ENCODE results near the gene ARL17B. TPM values are rescaled to one million over a fixed set of nuclear protein-coding genes. Genes with fewer than 3 reads are reported as not detected.
"Not testable (repeated sequence)": the region's sequence is repeated elsewhere in the genome, so short reads cannot be mapped to it uniquely, and the experiment has no call there.

The ARL17B gene
- total and polyA plus RNA-seq, 2 experiments from 2014 or later = 18.8 to 39.3 TPM

DNA sequence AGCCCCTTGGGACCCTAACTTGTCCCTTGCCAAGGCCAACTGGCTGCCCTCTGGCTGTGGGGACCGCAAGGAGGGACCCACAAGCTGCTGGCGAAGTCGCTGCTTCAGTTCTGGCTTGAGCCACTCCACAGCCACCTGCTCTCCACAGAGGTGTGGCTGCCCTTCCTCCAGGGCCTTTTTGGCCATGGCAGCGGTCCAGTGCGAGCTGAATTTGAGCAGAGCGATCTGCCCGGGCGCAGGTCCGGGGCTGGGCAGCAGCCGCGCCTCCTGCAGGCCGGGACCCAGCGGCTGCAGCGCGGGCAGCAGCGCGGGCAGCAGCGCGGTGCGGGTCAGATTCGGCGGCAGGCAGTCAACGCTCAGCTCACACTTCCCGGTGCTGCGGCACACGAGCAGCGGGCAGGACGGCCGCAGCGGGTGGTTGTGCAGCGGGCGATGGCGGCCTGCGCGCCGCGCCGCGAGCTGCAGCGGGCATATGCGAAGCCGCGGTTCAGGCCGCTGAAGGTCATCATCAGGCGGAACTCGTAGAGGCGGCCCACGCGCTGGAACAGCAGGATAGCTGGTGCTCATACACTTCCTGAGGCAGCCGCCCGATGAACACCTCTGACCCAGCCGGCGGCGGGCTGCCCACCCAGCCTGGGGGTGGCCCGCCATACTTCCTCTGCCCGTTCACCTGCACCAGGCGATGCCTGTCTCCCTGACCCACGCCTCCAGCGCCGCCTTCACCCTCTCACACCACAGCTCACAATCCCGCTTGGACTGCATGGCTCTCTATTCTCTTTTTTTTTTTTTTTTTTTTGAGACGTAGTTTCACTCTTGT lies 101.5 kb downstream of the ARL17B start:
- H3K36me3 Mint-ChIP-seq (ENCODE audit: low read depth); H3K9me3 Mint-ChIP-seq; H3K36me3 ChIP-seq (ENCODE audit: insufficient read depth); H3K79me2 ChIP-seq (replicated peaks; ENCODE audit: insufficient read depth); H3K4me1 ChIP-seq (ENCODE audit: insufficient read depth); H3K4me1 Mint-ChIP-seq; H4K20me1 ChIP-seq (replicated peaks; ENCODE audit: insufficient read depth); H3K27ac Mint-ChIP-seq; H3K27ac ChIP-seq (ENCODE audit: low read depth); H3K9me2 ChIP-seq (ENCODE audit: insufficient read depth): not testable (repeated sequence)
- Histone ChIP-seq H3K27me3 (ENCODE audit: insufficient read depth) (peaks cover 61% of the 10 kb centered on the region), H3F3A (replicated peaks; ENCODE audit: low read depth) (peaks cover 13% of the 10 kb centered on the region; the same call in 1 of the 2 replicates), H3K4me3 (peak overlapping the region; percentile 64), H2AFZ (peak overlapping the region; percentile 86), H3K4me2 (peak overlapping the region; percentile 84)
- peak; percentile 90 for DNase-seq (ENCODE audit: low spot score)
- peak overlapping the region; percentile 68 for H3K4me3 Mint-ChIP-seq
- TF ChIP-seq POLR2AphosphoS5 (IDR thresholded peaks at IDR 0.05; ENCODE audit: low read depth) (peak; percentile 25; the same call in 1 of the 2 replicates), CTCF (conservative IDR thresholded peaks at IDR 0.05; ENCODE audit: low read depth in 2 of 2) (peak; percentile 39 to 54; a peak in 3 of 4 replicates)
- ATAC-seq = peak; percentile 97
- peaks cover 42% of the 10 kb centered on the region for H3K27me3 Mint-ChIP-seq (ENCODE audit: insufficient read depth, low read depth, poor library complexity)

GRCh38 chr17:46256369-46256768 lies 105.2 kb downstream of the ARL17B start:
- H3K9me3 Mint-ChIP-seq; ATAC-seq; H3K4me2 ChIP-seq; H3K4me1 ChIP-seq (ENCODE audit: insufficient read depth); H3K4me3 Mint-ChIP-seq; H3K4me1 Mint-ChIP-seq; H3K9me2 ChIP-seq (ENCODE audit: insufficient read depth); H2AFZ ChIP-seq; H3K36me3 ChIP-seq (ENCODE audit: insufficient read depth); H3K27ac Mint-ChIP-seq; H3F3A ChIP-seq (replicated peaks; ENCODE audit: low read depth); H4K20me1 ChIP-seq (replicated peaks; ENCODE audit: insufficient read depth); H3K4me3 ChIP-seq; H3K27ac ChIP-seq (ENCODE audit: low read depth); H3K79me2 ChIP-seq (replicated peaks; ENCODE audit: insufficient read depth); DNase-seq (ENCODE audit: low spot score); H3K36me3 Mint-ChIP-seq (ENCODE audit: low read depth): not testable (repeated sequence)
- peaks cover 19% of the 10 kb centered on the region for H3K27me3 Mint-ChIP-seq (ENCODE audit: insufficient read depth, low read depth, poor library complexity)
- peaks cover 24% of the 10 kb centered on the region for H3K27me3 ChIP-seq (ENCODE audit: insufficient read depth)

- ATAC-seq; H3K27ac Mint-ChIP-seq; H3K4me2 ChIP-seq; H3K36me3 Mint-ChIP-seq (ENCODE audit: low read depth); H3K27me3 ChIP-seq (ENCODE audit: insufficient read depth); DNase-seq (ENCODE audit: low spot score); H2AFZ ChIP-seq; H3K4me1 ChIP-seq (ENCODE audit: insufficient read depth); H3K9me2 ChIP-seq (ENCODE audit: insufficient read depth); H3K36me3 ChIP-seq (ENCODE audit: insufficient read depth); H3F3A ChIP-seq (replicated peaks; ENCODE audit: low read depth); H3K9me3 Mint-ChIP-seq; H4K20me1 ChIP-seq (replicated peaks; ENCODE audit: insufficient read depth); H3K4me3 ChIP-seq; H3K79me2 ChIP-seq (replicated peaks; ENCODE audit: insufficient read depth); H3K4me1 Mint-ChIP-seq; H3K27ac ChIP-seq (ENCODE audit: low read depth); H3K4me3 Mint-ChIP-seq: not testable (repeated sequence)
- H3K27me3 Mint-ChIP-seq (ENCODE audit: insufficient read depth, low read depth, poor library complexity) = peaks cover 14% of the 10 kb centered on the region
These were observed 107.4 kb downstream of the ARL17B start for GRCh38 chr17:46254215-46254614.

DNA sequence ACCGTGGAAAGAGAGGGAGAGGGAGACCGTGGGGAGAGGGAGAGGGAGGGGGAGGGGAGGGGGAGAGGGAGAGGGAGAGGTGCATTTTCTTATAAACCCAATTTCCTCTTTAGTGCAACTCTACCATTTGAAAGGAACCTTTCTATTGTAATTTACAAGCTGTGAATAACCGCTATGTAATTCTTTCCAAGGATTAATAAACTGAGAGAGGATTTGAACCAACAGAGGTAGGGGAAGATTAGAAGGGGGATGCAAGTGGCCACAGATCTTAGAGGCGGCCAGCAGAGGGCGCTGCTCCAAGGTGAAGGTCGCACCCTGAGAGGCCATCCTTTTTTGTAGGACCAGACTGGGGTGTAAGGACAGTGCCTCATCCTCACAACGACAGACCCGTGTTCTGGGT lies 107.8 kb downstream of the ARL17B start:
- not testable (repeated sequence) for H3K4me3 Mint-ChIP-seq; H2AFZ ChIP-seq; H4K20me1 ChIP-seq (replicated peaks; ENCODE audit: insufficient read depth); H3K27me3 ChIP-seq (ENCODE audit: insufficient read depth); H3K4me1 ChIP-seq (ENCODE audit: insufficient read depth); H3K36me3 Mint-ChIP-seq (ENCODE audit: low read depth); H3K9me3 Mint-ChIP-seq; H3K9me2 ChIP-seq (ENCODE audit: insufficient read depth); H3K4me1 Mint-ChIP-seq; H3K27ac Mint-ChIP-seq; H3F3A ChIP-seq (replicated peaks; ENCODE audit: low read depth); H3K4me3 ChIP-seq; H3K36me3 ChIP-seq (ENCODE audit: insufficient read depth); H3K79me2 ChIP-seq (replicated peaks; ENCODE audit: insufficient read depth); H3K4me2 ChIP-seq; H3K27ac ChIP-seq (ENCODE audit: low read depth)
- TF ChIP-seq CTCF (conservative IDR thresholded peaks at IDR 0.05; ENCODE audit: low read depth in 2 of 2) = peak; percentile 29 to 82
- peaks cover 11% of the 10 kb centered on the region for H3K27me3 Mint-ChIP-seq (ENCODE audit: insufficient read depth, low read depth, poor library complexity)
- ATAC-seq (peak; percentile 100), DNase-seq (ENCODE audit: low spot score) (peak; percentile 98)

DNA sequence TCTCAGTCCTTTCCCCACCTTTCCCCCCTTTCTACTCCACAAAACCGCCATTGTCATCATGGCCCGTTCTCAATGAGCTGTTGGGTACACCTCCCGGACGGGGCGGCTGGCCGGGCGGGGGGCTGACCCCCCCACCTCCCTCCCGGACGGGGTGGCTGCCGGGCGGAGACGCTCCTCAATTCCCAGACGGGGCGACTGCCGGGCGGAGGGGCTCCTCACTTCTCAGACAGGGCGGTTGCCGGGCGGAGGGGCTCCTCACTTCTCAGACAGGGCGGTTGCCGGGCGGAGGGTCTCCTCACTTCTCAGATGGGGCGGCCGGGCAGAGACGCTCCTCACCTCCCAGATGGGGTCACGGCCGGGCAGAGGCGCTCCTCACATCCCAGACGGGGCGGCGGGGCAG lies 108.8 kb downstream of the ARL17B start:
- H3K4me1 Mint-ChIP-seq; H3K4me2 ChIP-seq; H3F3A ChIP-seq (replicated peaks; ENCODE audit: low read depth); H3K27me3 ChIP-seq (ENCODE audit: insufficient read depth); DNase-seq (ENCODE audit: low spot score); H3K4me1 ChIP-seq (ENCODE audit: insufficient read depth); H2AFZ ChIP-seq; H3K27ac ChIP-seq (ENCODE audit: low read depth); H3K36me3 ChIP-seq (ENCODE audit: insufficient read depth); H3K9me3 Mint-ChIP-seq; H3K27me3 Mint-ChIP-seq (ENCODE audit: insufficient read depth, low read depth, poor library complexity); H3K9me2 ChIP-seq (ENCODE audit: insufficient read depth); ATAC-seq; H3K36me3 Mint-ChIP-seq (ENCODE audit: low read depth); H3K27ac Mint-ChIP-seq; H3K4me3 ChIP-seq; H3K4me3 Mint-ChIP-seq; H4K20me1 ChIP-seq (replicated peaks; ENCODE audit: insufficient read depth); H3K79me2 ChIP-seq (replicated peaks; ENCODE audit: insufficient read depth): not testable (repeated sequence)

Data from GM23338 (cell line).